Measurements from ENCODE around the gene MRGPRD.

Gene MRGPRD

DNA sequence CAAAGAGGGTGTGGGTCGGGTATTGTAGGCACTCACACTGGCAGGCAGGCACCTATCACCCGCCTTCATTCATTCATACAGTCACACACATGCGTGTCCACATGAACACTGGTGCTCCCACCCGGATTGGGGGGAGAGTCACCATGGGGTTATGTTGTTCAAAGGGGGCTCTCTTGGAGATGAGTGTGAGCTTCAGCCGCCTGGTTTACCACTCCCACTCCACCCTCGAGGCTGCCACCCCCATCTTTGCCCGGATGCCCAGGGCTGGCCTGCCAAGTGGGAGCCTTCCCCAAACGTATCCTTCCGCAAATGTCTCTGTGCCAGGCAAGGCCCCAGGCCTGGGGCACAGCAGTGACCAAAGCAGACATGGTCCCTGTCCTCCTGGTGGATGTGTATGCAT, 22.6 kb downstream of the MRGPRD start:
- no peak overlapping the region for H3K4me3 ChIP-seq (ENCODE audit: low read depth, low read length)
- no peaks in the 10 kb centered on the region for H3K36me3 ChIP-seq (replicated peaks)
- no peaks in the 10 kb centered on the region for H3K27me3 ChIP-seq (replicated peaks)
- DNase-seq: no peak
- in situ Hi-C loops (cut with HindIII; ENCODE audit: low pct_ligation_motif_present, low sequenced_read_pairs): no loop called here
- no peak for TF ChIP-seq CTCF (IDR thresholded peaks at IDR 0.05; ENCODE audit: low read depth, low read length, missing control alignments)
- H3K27ac ChIP-seq: no peak overlapping the region

GRCh38 chr11:68956547-68957254, 24.1 kb downstream of the MRGPRD start:
- no peaks in the 10 kb centered on the region for H3K36me3 ChIP-seq (replicated peaks)
- in situ Hi-C loops (cut with HindIII; ENCODE audit: low pct_ligation_motif_present, low sequenced_read_pairs): no loop called here
- no peak for DNase-seq
- H3K27me3 ChIP-seq (replicated peaks): no peaks in the 10 kb centered on the region
- no peak for TF ChIP-seq CTCF (IDR thresholded peaks at IDR 0.05; ENCODE audit: low read depth, low read length, missing control alignments)
- no peak overlapping the region for H3K27ac ChIP-seq
- H3K4me3 ChIP-seq (ENCODE audit: low read depth, low read length): no peak overlapping the region

DNA sequence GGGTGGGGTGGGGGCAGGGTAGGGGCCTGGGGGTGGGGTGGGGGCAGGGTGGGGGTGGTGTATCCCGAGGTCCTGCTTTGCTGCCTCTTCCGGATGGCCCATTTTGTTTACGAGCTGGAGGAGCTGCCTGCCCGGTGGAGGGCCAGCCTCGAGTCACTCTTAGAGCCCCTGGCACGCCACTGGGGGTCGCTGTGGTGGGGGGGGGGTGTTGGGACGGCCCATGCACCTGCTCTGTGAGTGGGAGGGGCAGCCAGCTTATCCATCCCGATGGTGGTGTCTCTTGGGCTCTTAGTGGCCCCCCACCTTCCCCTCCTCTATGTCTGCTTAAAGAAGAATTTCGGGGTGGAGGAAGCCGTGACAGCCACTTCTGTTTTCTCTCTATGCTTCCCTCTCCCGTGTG, 24.6 kb downstream of the MRGPRD start:
- peak; percentile 42 for TF ChIP-seq CTCF (IDR thresholded peaks at IDR 0.05; ENCODE audit: low read depth, low read length, missing control alignments)
- no peak for DNase-seq
- no peaks in the 10 kb centered on the region for H3K36me3 ChIP-seq (replicated peaks)
- no peak overlapping the region for H3K4me3 ChIP-seq (ENCODE audit: low read depth, low read length)
- in situ Hi-C loops (cut with HindIII; ENCODE audit: low pct_ligation_motif_present, low sequenced_read_pairs): no loop called here
- no peaks in the 10 kb centered on the region for H3K27me3 ChIP-seq (replicated peaks)
- H3K27ac ChIP-seq: no peak overlapping the region

DNA sequence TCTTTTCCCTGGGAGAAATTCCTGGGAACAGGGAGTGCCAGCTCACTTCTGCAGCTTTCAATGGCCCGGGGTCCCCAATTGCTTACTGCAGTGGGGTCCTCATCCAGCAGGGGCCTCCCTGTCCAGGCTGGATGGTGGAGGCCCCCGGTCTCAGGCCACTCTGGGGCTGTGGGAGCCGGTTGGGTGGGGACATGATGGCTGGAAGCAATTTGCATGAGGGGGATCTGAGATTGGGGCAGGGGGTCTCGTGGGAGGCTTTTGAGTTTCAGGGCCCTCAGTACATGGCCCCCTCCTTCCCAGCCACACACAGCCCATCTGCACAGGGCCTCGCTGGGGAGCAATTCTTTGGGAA, 25.2 kb downstream of the MRGPRD start:
- Histone ChIP-seq H3K36me3 (replicated peaks) (no peaks in the 10 kb centered on the region), H3K27me3 (replicated peaks) (no peaks in the 10 kb centered on the region), H3K4me3 (ENCODE audit: low read depth, low read length) (no peak overlapping the region), H3K27ac (no peak overlapping the region)
- DNase-seq: no peak
- no peak for TF ChIP-seq CTCF (IDR thresholded peaks at IDR 0.05; ENCODE audit: low read depth, low read length, missing control alignments)
- in situ Hi-C loops (cut with HindIII; ENCODE audit: low pct_ligation_motif_present, low sequenced_read_pairs): no loop called here

- in situ Hi-C loops (cut with HindIII; ENCODE audit: low pct_ligation_motif_present, low sequenced_read_pairs): no loop called here
- Histone ChIP-seq H3K27ac (no peak overlapping the region), H3K4me3 (ENCODE audit: low read depth, low read length) (no peak overlapping the region), H3K27me3 (replicated peaks) (no peaks in the 10 kb centered on the region), H3K36me3 (replicated peaks) (no peaks in the 10 kb centered on the region)
- TF ChIP-seq CTCF (IDR thresholded peaks at IDR 0.05; ENCODE audit: low read depth, low read length, missing control alignments): no peak
- peak; percentile 5 for DNase-seq
Measured at GRCh38 chr11:68954836-68955606, 25.8 kb downstream of the MRGPRD start.

Measured in brain microvascular endothelial cell (primary cell).